Ovary (tissue), 3 donors: Measurements from ENCODE around the gene ZNF557.

Experiments used
- EP300 ChIP-seq: sonication (generic); formaldehyde crosslinking; IDR thresholded peaks from one replicate; pipeline ENCODE4 v1.6.1; 2017; ENCODE audit warnings: antibody characterized with exemption
- POLR2A ChIP-seq: fragments of 450-650 bp; IDR thresholded peaks from one replicate; pipeline ENCODE4 v1.6.1; 2017; ENCODE audit warnings: antibody characterized with exemption, mild to moderate bottlenecking, moderate library complexity
- TF ChIP-seq, protein P1 (sequence below), 3 donors: fragments of 450-650 bp in 2 of 3; fragments of 200-600 bp in 1 of 3; IDR thresholded peaks; one replicate each; pipeline versions ENCODE4 v1.5.1 to v1.8.0; 2016 to 2022; ENCODE audit warnings: antibody characterized with exemption in 3 of 3, mild to moderate bottlenecking in 1 of 3
- donor health status: DM: no; HTN: no; CAD: no.

DNA sequence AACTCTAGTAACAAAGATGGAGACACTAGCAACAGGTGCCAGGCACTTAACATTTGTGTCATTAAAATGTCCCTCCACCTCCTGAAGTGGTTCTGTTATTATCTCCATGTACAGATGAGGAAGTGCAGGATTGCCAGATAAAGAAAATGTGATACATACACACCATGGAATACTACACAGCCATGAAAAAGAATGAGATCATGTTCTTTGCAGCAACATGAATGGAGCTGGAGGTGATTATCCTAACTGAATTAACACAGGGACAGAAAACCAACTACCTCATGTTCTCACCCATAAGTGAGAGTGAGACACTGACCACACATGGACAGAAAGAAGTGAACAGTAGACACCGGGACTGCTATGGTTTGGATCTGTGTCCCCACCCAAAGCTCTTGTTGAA lies 60.5 kb downstream of the ZNF557 start:
- TF ChIP-seq, protein P1, sequence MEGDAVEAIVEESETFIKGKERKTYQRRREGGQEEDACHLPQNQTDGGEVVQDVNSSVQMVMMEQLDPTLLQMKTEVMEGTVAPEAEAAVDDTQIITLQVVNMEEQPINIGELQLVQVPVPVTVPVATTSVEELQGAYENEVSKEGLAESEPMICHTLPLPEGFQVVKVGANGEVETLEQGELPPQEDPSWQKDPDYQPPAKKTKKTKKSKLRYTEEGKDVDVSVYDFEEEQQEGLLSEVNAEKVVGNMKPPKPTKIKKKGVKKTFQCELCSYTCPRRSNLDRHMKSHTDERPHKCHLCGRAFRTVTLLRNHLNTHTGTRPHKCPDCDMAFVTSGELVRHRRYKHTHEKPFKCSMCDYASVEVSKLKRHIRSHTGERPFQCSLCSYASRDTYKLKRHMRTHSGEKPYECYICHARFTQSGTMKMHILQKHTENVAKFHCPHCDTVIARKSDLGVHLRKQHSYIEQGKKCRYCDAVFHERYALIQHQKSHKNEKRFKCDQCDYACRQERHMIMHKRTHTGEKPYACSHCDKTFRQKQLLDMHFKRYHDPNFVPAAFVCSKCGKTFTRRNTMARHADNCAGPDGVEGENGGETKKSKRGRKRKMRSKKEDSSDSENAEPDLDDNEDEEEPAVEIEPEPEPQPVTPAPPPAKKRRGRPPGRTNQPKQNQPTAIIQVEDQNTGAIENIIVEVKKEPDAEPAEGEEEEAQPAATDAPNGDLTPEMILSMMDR (IDR thresholded peaks at IDR 0.05), result no peak
- no peak for TF ChIP-seq EP300
- TF ChIP-seq POLR2A, result no peak
